K562 treated with DMSO at 1 percent for 24 hours (cell line): ENCODE data around the gene PEF1. TPM values are rescaled to one million over a fixed set of nuclear protein-coding genes. Genes with fewer than 3 reads are reported as not detected.

ENCODE experiments used
- total RNA-seq: library from RNA; unstranded; fragments of 300-600 nt; gene quantifications from 2 replicates; pipeline ENCODE4 v1.2.3, GENCODE V29; 2022; ENCODE audit warnings: low read depth; ENCODE audit not compliant: insufficient read depth

Gene PEF1, protein sequence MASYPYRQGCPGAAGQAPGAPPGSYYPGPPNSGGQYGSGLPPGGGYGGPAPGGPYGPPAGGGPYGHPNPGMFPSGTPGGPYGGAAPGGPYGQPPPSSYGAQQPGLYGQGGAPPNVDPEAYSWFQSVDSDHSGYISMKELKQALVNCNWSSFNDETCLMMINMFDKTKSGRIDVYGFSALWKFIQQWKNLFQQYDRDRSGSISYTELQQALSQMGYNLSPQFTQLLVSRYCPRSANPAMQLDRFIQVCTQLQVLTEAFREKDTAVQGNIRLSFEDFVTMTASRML
- 49.1 and 49.2 TPM in 2 replicates for total RNA-seq

GRCh38 chr1:31644560-31645273 lies at the start of gene PEF1:
Gene PEF1, minus strand, starts transcription at chr1:31644876. Its CDS starts 12 bp downstream, at chr1:31644864.

DNA sequence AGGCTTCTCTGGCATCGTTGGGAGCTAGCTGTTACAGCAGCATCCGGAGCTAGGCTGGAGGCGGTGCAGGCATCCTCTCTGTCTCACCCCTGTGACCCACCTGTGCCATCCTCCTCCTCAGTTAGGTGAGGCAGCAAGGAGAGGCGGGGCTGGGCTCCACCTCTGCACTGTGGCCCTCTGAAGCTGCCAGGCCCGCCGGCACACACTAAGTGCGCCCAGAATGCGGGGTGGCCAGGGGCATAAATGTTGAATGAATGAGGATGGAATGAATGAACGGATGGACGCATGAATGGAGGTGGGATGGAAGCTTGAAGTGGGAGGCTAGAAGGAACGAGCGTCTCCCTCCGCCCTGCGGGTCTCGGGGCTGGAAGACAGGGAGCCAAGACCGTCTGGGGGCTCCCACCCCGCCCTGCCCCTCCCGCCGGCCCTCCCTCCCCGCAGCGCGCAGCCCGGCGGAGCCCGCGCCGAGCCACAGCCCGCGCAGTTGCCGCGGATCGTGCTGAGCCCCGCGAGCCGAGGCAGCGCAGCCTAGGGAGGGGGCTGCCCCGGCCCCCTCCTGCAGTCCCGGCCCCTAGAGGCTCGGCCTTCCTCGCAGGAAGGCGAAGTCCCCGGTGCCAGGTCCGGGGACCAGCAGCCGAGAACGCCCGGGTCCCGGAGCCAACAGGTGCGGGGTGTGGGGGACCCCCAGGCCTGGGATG lies 27.3 kb downstream of the PEF1 start, which contains the start of gene HCRTR1:
Gene HCRTR1 (plus strand): TSS at position 472 of the 698 bp plus-strand sequence. CDS start 1,504 bp downstream, outside the sequence.

Other genes starting within 250 kb of the PEF1 start
- gene SERINC2, start 231.7 kb downstream of the PEF1 start, total RNA-seq: 9.0 and 11.4 TPM in 2 replicates
- 1.8 and 2.0 TPM in 2 replicates for gene TINAGL1, start 68.4 kb downstream of the PEF1 start, total RNA-seq
- gene HCRTR1, start 27.2 kb downstream of the PEF1 start, total RNA-seq: not detected in 2 replicates
- 0.20 and 0.28 TPM in 2 replicates for gene COL16A1, start 59.1 kb upstream of the PEF1 start, total RNA-seq
- 1.9 TPM in 2 replicates for gene ADGRB2, start 119.5 kb upstream of the PEF1 start, total RNA-seq
- 0.46 and 1.2 TPM in 2 replicates for gene SPOCD1, start 171.1 kb upstream of the PEF1 start, total RNA-seq